ENCODE data around the gene KHSRP.

DNA sequence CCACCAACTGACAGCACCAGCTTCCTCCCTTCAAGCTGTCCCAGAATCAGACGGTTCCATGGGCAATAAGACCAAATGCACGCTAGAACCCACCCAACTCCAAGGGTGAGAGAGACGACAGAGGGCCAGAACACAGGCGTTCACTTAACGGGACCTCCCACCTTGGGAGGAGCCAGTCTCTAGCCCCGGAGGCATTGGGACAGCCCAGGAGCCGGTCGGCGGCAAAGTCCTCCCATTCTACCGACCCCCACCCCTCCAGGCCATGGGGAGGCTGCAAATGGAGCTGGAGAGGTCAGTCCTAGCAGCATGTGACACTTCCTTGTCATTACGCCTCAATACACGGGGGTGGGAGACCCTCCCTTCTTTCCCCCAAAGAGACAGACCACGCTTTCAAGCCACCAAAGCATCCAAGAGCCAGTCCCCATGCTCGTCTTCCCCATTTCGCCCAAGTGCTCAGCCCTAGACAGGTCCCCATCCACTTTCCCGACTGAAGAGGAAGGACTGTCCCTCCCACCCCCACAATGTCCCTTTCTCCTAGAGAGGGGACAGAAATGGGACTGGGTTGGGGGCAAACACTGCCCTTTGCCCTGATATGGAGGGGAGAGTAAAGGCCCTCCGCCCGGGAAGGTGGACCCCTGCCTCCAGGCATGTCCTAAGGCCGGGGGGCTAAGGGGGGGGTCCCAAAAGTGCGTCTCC lies 964 bp downstream of the KHSRP start:
- TF ChIP-seq, protein P1, sequence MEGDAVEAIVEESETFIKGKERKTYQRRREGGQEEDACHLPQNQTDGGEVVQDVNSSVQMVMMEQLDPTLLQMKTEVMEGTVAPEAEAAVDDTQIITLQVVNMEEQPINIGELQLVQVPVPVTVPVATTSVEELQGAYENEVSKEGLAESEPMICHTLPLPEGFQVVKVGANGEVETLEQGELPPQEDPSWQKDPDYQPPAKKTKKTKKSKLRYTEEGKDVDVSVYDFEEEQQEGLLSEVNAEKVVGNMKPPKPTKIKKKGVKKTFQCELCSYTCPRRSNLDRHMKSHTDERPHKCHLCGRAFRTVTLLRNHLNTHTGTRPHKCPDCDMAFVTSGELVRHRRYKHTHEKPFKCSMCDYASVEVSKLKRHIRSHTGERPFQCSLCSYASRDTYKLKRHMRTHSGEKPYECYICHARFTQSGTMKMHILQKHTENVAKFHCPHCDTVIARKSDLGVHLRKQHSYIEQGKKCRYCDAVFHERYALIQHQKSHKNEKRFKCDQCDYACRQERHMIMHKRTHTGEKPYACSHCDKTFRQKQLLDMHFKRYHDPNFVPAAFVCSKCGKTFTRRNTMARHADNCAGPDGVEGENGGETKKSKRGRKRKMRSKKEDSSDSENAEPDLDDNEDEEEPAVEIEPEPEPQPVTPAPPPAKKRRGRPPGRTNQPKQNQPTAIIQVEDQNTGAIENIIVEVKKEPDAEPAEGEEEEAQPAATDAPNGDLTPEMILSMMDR (conservative IDR thresholded peaks at IDR 0.05; ENCODE audit: low read length): no peak
- no peak for TF ChIP-seq EZH2phosphoT487 (IDR thresholded peaks at IDR 0.05; ENCODE audit: borderline replicate concordance)
